Measurements from ENCODE around the gene RPL10. TPM values are rescaled to one million over a fixed set of nuclear protein-coding genes. Genes with fewer than 3 reads are reported as not detected.
A peak's percentile ranks its signal among the peaks of the same experiment; 100 is the strongest.

RPL10 gene
- total and polyA plus RNA-seq, 2 of the 8 experiments (the other 6 are each of a cell fraction or from before 2014, with no cell fraction given), result 2,633 to 4,293 TPM

GRCh38 chrX:154397888-154398667 is at the start of gene RPL10 (continued):
- TF ChIP-seq CREB1 (IDR thresholded peaks at IDR 0.05) (peak; percentile 94), PHF8 (conservative IDR thresholded peaks at IDR 0.05; ENCODE audit: low read depth, low read length) (peak; percentile 80), SIRT6 (IDR thresholded peaks at IDR 0.05; ENCODE audit: low read length) (no peak), POLR2A (IDR thresholded peaks at IDR 0.05; ENCODE audit: control extremely low read depth in 1 of 2, low read depth in 2 of 2, low read length in 2 of 2) (peak in 1 of 2 experiments; percentile 99; a peak in 2 of 3 replicates), ASH2L (IDR thresholded peaks at IDR 0.05; ENCODE audit: low read length) (no peak), SP4 (IDR thresholded peaks at IDR 0.05; ENCODE audit: low read length) (no peak; the same call in 1 of the 2 replicates), ATF3 (IDR thresholded peaks at IDR 0.05; ENCODE audit: insufficient read depth, low read depth, low read length) (no peak), CEBPB (IDR thresholded peaks at IDR 0.05; ENCODE audit: low read depth, low read length) (no peak), ZNF274 (IDR thresholded peaks at IDR 0.05; ENCODE audit: borderline replicate concordance, extremely low read depth, low read length) (no peak), NRF1 (IDR thresholded peaks at IDR 0.05; ENCODE audit: low read depth, low read length) (peak; percentile 73), CHD1 (IDR thresholded peaks at IDR 0.05; ENCODE audit: low read depth, low read length) (no peak; the same call in 1 of the 2 replicates), GABPA (IDR thresholded peaks at IDR 0.05; ENCODE audit: borderline replicate concordance, insufficient read depth, low read length) (no peak), CTCF (IDR thresholded peaks at IDR 0.05; ENCODE audit: control extremely low read depth in 1 of 3, insufficient read depth in 1 of 3, low read depth in 1 of 3, low read length in 3 of 3) (no peak), RBBP5 (IDR thresholded peaks at IDR 0.05; ENCODE audit: borderline replicate concordance, low read depth, low read length) (no peak), SP1 (IDR thresholded peaks at IDR 0.05; ENCODE audit: low read depth, low read length) (0 out of 2 replicates have a peak, but pooled peaks have one; percentile 55), EP300 (IDR thresholded peaks at IDR 0.05; ENCODE audit: borderline replicate concordance in 1 of 2, low read depth in 2 of 2, low read length in 2 of 2) (no peak), TAF1 (IDR thresholded peaks at IDR 0.05; ENCODE audit: low read depth, low read length) (peak; percentile 100), HDAC2 (IDR thresholded peaks at IDR 0.05; ENCODE audit: borderline replicate concordance in 1 of 2, low read depth in 2 of 2, low read length in 2 of 2) (no peak), JUN (IDR thresholded peaks at IDR 0.05; ENCODE audit: low read depth, low read length) (no peak), E2F6 (IDR thresholded peaks at IDR 0.05) (peak; percentile 70; the same call in 1 of the 2 replicates), SRF (IDR thresholded peaks at IDR 0.05; ENCODE audit: low read depth, low read length) (peak; percentile 80)
